GM19467 (cell line): ENCODE measurements around the gene RASAL2.
"Not testable (repeated sequence)": the region's sequence is repeated elsewhere in the genome, so short reads cannot be mapped to it uniquely, and the experiment has no call there.

ENCODE experiments used
- ATAC-seq: cut with Tn5 transposase; IDR thresholded peaks from one replicate; pipeline ENCODE4 v1.9.1; 2021; ENCODE audit warnings: mild to moderate bottlenecking, moderate library complexity; ENCODE audit not compliant: unreplicated experiment

RASAL2 gene

GRCh38 chr1:178371235-178371634, 277.3 kb downstream of the RASAL2 start:
- no peak for ATAC-seq

GRCh38 chr1:178371933-178372388, 278.1 kb downstream of the RASAL2 start:
- no peak for ATAC-seq

- ATAC-seq, result no peak
Measured at GRCh38 chr1:178374016-178374415, 280.1 kb downstream of the RASAL2 start.

GRCh38 chr1:178376008-178376407, 282.1 kb downstream of the RASAL2 start:
- ATAC-seq, result no peak

GRCh38 chr1:178379807-178380206, 285.9 kb downstream of the RASAL2 start:
- no peak for ATAC-seq

- no peak for ATAC-seq
Measured at GRCh38 chr1:178382372-178382771, 288.5 kb downstream of the RASAL2 start.

- ATAC-seq, result no peak
Measured at GRCh38 chr1:178385662-178386061, 291.8 kb downstream of the RASAL2 start.

- no peak for ATAC-seq
Measured at GRCh38 chr1:178388418-178389145, 294.7 kb downstream of the RASAL2 start.

- no peak for ATAC-seq
Measured at GRCh38 chr1:178389441-178389840, 295.5 kb downstream of the RASAL2 start.

GRCh38 chr1:178390280-178390679, 296.4 kb downstream of the RASAL2 start:
- ATAC-seq, result not testable (repeated sequence)

GRCh38 chr1:178393370-178393769, 299.5 kb downstream of the RASAL2 start:
- no peak for ATAC-seq

- ATAC-seq, result no peak
Measured at GRCh38 chr1:178396789-178397188, 302.9 kb downstream of the RASAL2 start.

GRCh38 chr1:178397678-178398077, 303.8 kb downstream of the RASAL2 start:
- ATAC-seq, result no peak

- ATAC-seq, result no peak
Measured at GRCh38 chr1:178399177-178399728, 305.3 kb downstream of the RASAL2 start.

GRCh38 chr1:178405137-178405536, 311.2 kb downstream of the RASAL2 start:
- ATAC-seq, result no peak

GRCh38 chr1:178407215-178407614, 313.3 kb downstream of the RASAL2 start:
- no peak for ATAC-seq

GRCh38 chr1:178407655-178408054, 313.8 kb downstream of the RASAL2 start:
- ATAC-seq, result no peak

- no peak for ATAC-seq
Measured at GRCh38 chr1:178408871-178409270, 315.0 kb downstream of the RASAL2 start.

- ATAC-seq, result no peak
Measured at GRCh38 chr1:178409541-178409940, 315.6 kb downstream of the RASAL2 start.

- ATAC-seq, result peak; percentile 63
Measured at GRCh38 chr1:178411756-178412399, 318.0 kb downstream of the RASAL2 start.

- peak; percentile 80 for ATAC-seq
Measured at GRCh38 chr1:178412400-178412770, 318.5 kb downstream of the RASAL2 start.

- ATAC-seq, result no peak
Measured at GRCh38 chr1:178417858-178418257, 324.0 kb downstream of the RASAL2 start.
